Lower lobe of right lung (tissue), 2 donors: ENCODE measurements around the gene MEGF11. TPM values are rescaled to one million over a fixed set of nuclear protein-coding genes. Genes with fewer than 3 reads are reported as not detected.

Experiments
- ATAC-seq, 2 donors: fragments of 200-7000 bp; cut with Tn5 transposase; one replicate each; pipeline ENCODE4 v1.9.1; 2020 to 2022; ENCODE audit warnings: mild to moderate bottlenecking in 2 of 2, moderate library complexity in 2 of 2
- DNase-seq: peaks from one replicate; pipeline ENCODE4 v3.0.0-alpha.2; 2020
- H3K27ac ChIP-seq: fragments of 200-600 bp; one replicate; pipeline ENCODE4 v1.8.0; 2022
- H3K27me3 ChIP-seq: fragments of 200-600 bp; one replicate; pipeline ENCODE4 v1.8.0; 2022; ENCODE audit warnings: low read depth
- H3K36me3 ChIP-seq: fragments of 200-600 bp; one replicate; pipeline ENCODE4 v1.8.0; 2022; ENCODE audit warnings: mild to moderate bottlenecking
- H3K4me1 ChIP-seq: fragments of 200-600 bp; one replicate; pipeline ENCODE4 v1.8.0; 2022
- H3K4me3 ChIP-seq: fragments of 200-600 bp; one replicate; pipeline ENCODE4 v1.8.0; 2022; ENCODE audit warnings: mild to moderate bottlenecking
- H3K9me3 ChIP-seq: fragments of 200-600 bp; one replicate; pipeline ENCODE4 v1.8.0; 2022
- CTCF ChIP-seq: fragments of 200-600 bp; IDR thresholded peaks from one replicate; pipeline ENCODE4 v1.8.0; 2022; ENCODE audit warnings: antibody characterized with exemption, mild to moderate bottlenecking
- intact Hi-C: fragments of 100-400 bp; cut with DNase I; formaldehyde crosslinking; loops from one replicate; pipeline ENCODE4 v1.11.0; 2022
- total RNA-seq: library from RNA; stranded (reverse); fragmentation: NEBNext Ultra II Directional; extraction: Animal tissue kit (Norgen Biotek cat#: 25700); gene quantifications from one replicate; pipeline ENCODE4 v1.2.1, GENCODE V29; 2021
- donor health status: DM: no; HTN: yes; CAD: no; lungs with severe emphysema.

MEGF11 gene
- total RNA-seq, 1 donor from 2014 or later = not detected

GRCh38 chr15:65923264-65923663 lies 330.3 kb downstream of the MEGF11 start:
- DNase-seq (no peak), ATAC-seq (no peak)
- H3K27ac ChIP-seq = no peak overlapping the region
- H3K27me3 ChIP-seq = no peaks in the 10 kb centered on the region
- no peaks in the 10 kb centered on the region for H3K9me3 ChIP-seq
- no peak overlapping the region for H3K4me3 ChIP-seq
- no peak for TF ChIP-seq CTCF
- intact Hi-C loops = no loop called here
- H3K36me3 ChIP-seq = peaks cover 6% of the 10 kb centered on the region
- no peaks in the 10 kb centered on the region for H3K4me1 ChIP-seq

GRCh38 chr15:65922621-65923020 lies 330.9 kb downstream of the MEGF11 start:
- Histone ChIP-seq H3K4me3 (no peak overlapping the region), H3K4me1 (no peaks in the 10 kb centered on the region), H3K27me3 (no peaks in the 10 kb centered on the region), H3K27ac (no peak overlapping the region), H3K36me3 (peaks cover 6% of the 10 kb centered on the region), H3K9me3 (no peaks in the 10 kb centered on the region)
- DNase-seq (no peak), ATAC-seq (no peak)
- intact Hi-C loops = no loop called here
- no peak for TF ChIP-seq CTCF

- H3K27ac ChIP-seq = no peak overlapping the region
- H3K4me1 ChIP-seq = peaks cover 4% of the 10 kb centered on the region
- no peak overlapping the region for H3K4me3 ChIP-seq
- TF ChIP-seq CTCF = no peak
- ATAC-seq = no peak
- peaks cover 6% of the 10 kb centered on the region for H3K36me3 ChIP-seq
- no peak for DNase-seq
- no peaks in the 10 kb centered on the region for H3K9me3 ChIP-seq
- intact Hi-C loops = no loop called here
- H3K27me3 ChIP-seq = no peaks in the 10 kb centered on the region
Measured at GRCh38 chr15:65921780-65922179, 331.8 kb downstream of the MEGF11 start.

GRCh38 chr15:65920825-65921309 lies 332.7 kb downstream of the MEGF11 start:
- H3K4me1 ChIP-seq = peaks cover 12% of the 10 kb centered on the region
- no peak overlapping the region for H3K27ac ChIP-seq
- DNase-seq (no peak), ATAC-seq (no peak)
- TF ChIP-seq CTCF = no peak
- H3K9me3 ChIP-seq = no peaks in the 10 kb centered on the region
- peaks cover 6% of the 10 kb centered on the region for H3K36me3 ChIP-seq
- H3K4me3 ChIP-seq = no peak overlapping the region
- no peaks in the 10 kb centered on the region for H3K27me3 ChIP-seq
- intact Hi-C loops = no loop called here

GRCh38 chr15:65920121-65920520 lies 333.4 kb downstream of the MEGF11 start:
- Histone ChIP-seq H3K27me3 (no peaks in the 10 kb centered on the region), H3K4me1 (peaks cover 12% of the 10 kb centered on the region), H3K4me3 (no peak overlapping the region), H3K36me3 (peaks cover 6% of the 10 kb centered on the region), H3K9me3 (no peaks in the 10 kb centered on the region), H3K27ac (no peak overlapping the region)
- DNase-seq (no peak), ATAC-seq (no peak)
- no peak for TF ChIP-seq CTCF
- intact Hi-C loops = no loop called here

GRCh38 chr15:65919353-65919752 lies 334.2 kb downstream of the MEGF11 start:
- Histone ChIP-seq H3K4me3 (no peak overlapping the region), H3K27me3 (no peaks in the 10 kb centered on the region), H3K9me3 (no peaks in the 10 kb centered on the region), H3K27ac (no peak overlapping the region), H3K4me1 (peaks cover 12% of the 10 kb centered on the region), H3K36me3 (peaks cover 6% of the 10 kb centered on the region)
- no peak for TF ChIP-seq CTCF
- DNase-seq (no peak), ATAC-seq (no peak)
- intact Hi-C loops = no loop called here
